ENCODE data around the gene SH3BGR.

DNA sequence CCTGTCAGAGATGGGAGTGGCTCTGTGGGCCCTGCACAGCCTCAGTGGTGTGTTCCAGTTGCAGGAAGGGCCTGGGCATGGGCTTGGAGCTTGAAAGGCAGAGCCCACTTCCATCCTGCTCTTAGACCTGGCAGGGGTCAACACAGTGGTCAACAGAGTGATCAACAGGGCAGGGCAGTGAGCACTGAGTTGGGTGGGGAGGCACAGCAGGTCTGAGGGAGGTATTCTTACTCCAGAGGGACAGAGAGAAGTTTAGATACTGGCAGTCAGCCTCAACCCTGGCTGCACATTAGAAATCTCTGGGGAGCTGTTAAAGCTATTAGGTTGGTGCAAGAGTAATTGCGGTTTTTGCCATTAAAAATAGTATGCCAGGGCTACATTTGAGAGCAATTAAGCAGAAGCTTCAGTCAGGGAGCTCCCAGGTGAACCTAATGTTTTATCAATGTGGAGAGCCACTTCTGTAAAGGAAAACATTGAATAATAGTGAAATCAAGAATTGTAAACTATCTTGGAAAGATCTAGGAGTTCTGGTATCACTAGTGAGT lies 37.7 kb downstream of the SH3BGR start:
- TF ChIP-seq CTCF (IDR thresholded peaks at IDR 0.05; ENCODE audit: low read depth, low read length, poor library complexity, severe bottlenecking), result no peak
- TF ChIP-seq EZH2phosphoT487 (IDR thresholded peaks at IDR 0.05; ENCODE audit: borderline replicate concordance, low read length), result no peak
